GM19238 (cell line): ENCODE measurements around the gene TTLL8.

Experiments used
- DNase-seq: peaks from one replicate; pipeline ENCODE4 v3.0.0; 2011; ENCODE audit warnings: low spot score; ENCODE audit not compliant: insufficient read length

TTLL8 gene

DNA sequence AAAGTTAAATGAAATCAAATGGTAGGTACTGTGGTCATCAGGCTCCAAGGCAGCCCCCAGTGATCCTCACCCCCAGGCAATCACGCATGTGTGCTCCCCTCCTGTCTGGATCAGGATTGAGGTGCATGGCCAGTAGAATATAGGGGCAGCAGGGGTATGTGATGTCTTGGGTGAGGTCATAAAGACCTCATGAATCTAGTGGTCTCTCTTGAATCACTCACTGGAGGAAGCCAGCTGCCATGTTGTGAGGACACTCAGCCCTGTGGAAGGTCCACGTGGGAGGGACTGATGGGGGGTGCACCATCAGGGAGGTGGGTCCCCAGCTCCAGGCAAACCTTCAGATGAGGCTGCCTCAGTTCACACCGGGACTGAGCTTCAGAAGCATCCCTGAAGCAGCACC, 38.8 kb downstream of the TTLL8 start:
- DNase-seq = no peak

DNA sequence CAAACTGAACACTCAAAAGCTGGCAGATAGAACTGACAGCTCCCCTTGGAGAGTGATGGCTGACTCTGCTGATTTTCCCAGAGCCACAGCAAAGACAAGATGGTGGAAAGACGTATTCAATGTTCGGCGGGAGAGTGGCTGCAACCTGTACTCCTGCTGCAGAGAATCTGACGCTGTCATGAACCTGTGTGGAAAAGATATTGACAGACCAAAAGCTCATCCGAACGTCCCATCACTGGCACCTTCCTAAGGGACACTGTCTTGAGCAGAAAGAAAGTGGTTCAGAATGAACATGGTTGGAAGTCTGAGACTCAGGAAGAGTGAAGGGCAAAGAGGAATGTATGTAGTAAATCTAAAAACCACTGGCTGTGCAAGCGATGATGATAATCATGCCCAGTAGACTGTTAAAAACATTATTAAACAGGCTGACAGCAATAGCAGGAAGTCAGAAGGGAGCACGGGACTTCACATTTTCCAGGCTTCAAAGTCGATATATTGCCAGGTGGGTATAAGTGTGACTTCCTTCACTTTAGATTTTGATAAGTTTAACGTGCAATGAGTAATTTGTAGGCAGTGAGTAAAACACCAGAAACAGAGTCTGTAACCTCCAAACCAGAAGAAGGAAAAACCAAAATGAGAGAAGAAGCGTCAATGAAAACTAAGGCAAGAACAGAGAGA, 39.4 kb downstream of the TTLL8 start:
- no peak for DNase-seq

- DNase-seq = no peak
Observed at GRCh38 chr22:50017701-50018224, 40.3 kb downstream of the TTLL8 start.

DNA sequence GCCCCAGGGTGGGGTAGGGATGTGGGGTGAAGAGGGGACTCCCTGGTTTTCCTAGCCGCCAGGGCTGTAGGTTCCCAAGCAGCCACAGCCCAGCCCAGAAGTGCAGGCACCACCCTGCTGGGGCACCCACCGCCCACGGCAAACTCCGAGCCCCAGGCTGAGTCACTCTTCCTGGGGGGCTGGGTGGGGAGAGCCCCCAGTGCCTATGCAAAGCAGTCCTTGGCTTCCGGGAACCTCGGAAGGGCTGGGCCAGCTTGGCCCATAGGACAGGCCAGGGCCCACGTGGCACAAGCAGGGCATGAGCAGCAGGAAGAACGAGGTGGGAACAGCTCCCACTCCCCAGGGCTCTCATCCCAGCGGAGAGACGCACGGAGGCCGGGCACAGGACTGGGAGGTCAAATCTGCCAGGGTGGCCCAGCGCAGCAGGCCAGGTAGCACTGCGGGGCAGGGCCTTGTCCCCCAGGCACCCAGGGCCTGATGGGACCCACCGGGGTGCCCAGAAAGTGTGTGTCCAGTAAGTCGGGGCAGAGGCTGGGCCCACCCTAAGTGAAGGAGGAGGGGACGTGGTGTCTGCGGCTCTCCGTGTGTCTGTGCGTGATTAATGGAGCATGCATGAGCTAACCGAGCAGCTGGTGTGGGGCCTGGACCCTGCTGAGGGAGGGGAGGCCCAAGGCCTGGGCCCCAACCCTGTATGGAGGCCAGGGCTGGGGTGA, 41.0 kb downstream of the TTLL8 start:
- no peak for DNase-seq

DNA sequence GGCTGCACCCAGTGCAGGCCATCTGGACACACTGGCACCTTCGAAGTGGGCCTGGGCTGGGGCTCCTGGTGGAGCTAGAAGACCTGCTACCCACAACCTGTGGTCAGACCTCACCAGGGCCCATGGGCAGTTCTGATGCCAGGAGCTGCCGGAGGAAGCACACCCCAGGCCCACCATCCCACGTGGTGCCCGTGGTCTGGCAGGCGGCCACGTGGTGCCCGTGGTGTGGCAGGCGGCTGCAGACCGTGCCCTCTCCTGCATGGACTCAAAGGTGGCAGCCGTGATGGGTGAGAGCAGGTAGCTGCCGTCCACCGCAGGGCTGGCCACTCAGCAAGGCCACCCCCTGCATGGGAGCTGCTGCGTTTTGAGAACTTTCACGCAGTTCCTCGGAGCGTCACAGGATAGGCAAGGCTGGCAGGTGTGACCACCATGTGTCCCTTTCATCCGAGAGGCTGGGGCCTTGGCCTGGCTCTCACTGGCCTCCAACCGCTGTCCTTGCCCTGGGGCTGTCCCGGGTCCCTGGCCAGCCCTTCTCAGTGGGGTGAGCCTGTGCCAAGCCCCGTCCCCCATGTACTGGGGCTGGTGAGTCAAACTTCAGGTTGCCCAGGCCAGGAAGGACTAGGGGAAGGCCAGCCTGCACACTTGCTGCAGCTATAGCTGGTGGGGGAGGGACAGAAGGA, 41.6 kb downstream of the TTLL8 start:
- DNase-seq = no peak

- no peak for DNase-seq
Observed at GRCh38 chr22:50015451-50016307, 42.4 kb downstream of the TTLL8 start.

- DNase-seq = no peak
Observed at GRCh38 chr22:50014655-50015401, 43.3 kb downstream of the TTLL8 start.

GRCh38 chr22:50014053-50014501, 44.0 kb downstream of the TTLL8 start:
- no peak for DNase-seq

DNA sequence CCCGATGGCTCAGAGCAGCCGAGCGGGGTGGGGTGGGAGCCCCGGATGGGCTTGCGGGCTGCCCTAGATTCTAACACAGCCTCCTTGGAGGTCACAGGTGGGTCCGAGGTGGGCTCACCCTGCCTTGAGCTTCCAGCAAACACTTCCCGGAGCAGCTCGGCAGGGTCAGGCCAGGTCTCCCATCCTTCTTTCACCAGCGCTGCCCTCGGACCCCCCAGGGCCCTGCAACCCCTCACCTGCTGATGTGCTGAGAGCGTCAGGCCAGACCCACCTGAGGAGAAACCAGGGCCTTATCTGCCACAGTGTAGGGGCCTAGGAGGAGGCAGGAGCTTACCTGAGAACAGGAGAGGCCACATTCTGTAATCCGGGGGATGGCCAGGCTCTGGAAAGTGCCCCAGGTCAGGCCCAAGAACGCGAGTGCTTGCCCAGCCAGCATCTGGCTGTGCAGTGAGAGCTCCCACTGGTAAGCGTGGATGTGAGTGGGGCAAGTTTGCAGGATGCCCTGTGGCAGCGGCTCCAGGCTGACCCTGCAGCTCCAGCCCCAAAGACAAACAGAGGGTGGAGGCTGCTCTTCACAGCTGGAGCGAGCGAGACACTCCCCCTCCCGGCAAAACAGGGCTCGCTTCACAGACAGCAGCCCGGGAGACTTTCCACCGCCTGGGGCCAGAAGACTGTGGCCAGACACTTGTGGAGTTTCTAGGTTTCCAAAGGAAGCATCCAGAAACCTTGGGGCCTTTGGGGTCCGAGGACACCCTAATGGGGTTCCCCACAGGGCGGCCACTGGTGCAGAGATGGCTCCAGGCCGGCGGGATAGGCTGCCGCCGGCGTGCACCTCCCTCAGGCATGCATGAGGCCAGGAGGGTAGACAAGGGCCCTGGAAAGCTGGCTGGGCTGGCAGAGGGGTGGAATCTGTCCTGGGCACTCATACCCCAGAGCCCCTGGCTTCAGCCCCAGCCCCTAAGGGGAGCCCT, 45.6 kb downstream of the TTLL8 start, which contains the start of gene IL17REL:
TSS of gene IL17REL (minus strand) at position 555 of the 971 bp plus-strand sequence. CDS start at position 436, 119 bp downstream.
- no peak for DNase-seq

- DNase-seq = no peak
Observed at GRCh38 chr22:50011447-50012210, 46.5 kb downstream of the TTLL8 start.

DNA sequence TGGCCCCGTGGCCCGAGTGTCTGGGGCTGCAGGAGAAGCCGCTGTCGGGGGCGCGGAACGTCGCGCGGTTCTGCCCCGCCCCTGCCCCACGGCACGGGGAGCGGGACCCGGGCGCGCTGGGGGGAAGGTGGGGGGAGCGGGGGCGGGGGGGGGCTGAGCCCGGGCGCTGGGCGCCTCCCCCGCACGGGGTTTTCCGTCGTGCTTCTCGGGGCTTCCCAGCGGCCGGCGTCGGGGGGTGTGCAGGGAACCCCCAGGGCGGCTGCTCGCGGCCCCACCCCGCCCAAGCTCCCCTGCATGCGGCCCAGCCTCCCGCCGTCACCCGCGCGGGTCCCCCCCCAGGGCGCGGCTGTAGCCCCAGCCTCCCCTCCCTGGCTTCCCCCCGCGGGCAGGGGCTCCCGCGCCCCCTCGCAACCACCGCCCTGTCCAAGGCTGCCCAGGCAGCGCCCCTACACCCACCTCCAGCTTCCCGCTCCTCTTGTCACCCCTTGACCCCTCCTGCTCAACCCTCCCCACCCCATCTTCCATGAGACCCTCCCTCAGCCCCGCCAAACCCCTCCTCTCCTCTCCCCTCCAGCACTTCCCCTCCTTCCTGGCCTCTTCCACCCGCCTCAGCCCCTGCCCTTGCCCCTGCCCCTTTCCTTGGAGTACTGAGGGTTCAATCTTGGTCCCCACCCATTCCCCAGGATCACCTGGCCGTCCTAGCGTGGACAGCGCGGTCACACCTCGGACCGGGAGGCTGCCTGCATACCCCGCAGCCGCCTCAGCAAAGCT, 47.2 kb downstream of the TTLL8 start:
- DNase-seq = peak; percentile 66

GRCh38 chr22:50009765-50010675, 48.1 kb downstream of the TTLL8 start:
- no peak for DNase-seq

DNA sequence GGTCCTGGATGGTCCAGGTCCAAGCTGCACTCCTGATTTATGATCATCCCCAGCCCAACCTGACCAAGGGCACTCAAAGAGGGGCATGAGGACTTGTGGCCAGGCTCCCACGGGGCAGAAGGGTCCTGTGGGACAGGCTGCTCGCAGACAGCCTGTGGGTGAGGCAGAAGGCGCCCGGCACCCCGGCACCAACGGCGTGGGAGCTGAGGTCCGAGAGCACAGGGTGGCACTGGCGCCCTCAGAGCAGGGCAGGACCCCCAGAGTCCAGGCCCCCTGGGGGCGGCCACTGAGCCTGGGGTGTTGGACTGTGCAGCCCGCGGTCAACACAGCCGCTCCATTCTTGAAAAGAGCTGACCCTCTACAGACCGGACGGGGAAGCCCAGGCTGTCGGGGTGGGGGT, 48.8 kb downstream of the TTLL8 start:
- DNase-seq = no peak

DNA sequence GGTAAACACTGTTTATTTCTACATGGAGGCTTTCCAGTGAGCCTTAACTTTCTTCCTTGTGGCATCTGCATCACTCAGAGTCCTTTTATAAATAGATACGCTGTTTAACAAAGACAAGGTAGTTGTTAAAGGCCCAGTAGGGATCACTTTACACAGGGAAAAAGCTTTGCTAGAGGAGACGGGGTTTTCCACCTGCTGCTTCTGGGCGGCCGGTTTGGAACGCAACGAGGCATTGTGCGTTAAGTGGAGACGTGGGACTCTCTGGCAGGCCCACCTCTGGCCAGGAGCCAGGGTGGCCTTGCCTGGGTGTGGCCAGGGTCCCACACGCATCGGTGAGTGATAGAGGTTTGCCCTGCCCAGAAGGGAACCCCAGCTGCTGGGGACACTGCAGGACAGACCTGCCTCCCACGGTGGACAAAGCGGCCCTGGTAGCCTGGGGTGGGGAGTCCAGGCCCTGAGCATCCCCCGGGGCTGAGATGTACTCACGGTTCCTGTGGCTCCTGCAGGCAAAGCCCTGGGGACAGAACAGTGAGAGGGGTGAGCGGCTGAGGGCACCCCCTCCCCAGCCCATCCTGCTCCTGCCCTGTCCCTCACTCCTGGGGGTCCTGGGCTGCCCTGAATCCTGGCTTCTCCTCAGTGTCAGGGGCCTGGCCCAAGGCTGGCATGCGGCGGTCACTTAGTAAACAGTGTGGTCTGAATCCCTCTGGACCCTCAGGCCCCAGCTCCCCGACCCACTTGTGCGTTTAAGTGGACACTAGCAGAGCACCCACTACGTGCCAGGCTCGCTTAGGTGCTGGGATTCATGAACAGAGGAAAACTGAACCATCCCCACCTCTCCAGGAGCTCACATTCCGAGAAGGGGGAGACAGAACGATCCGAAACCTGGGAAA, 49.7 kb downstream of the TTLL8 start:
- no peak for DNase-seq

GRCh38 chr22:50007057-50007511, 51.0 kb downstream of the TTLL8 start:
- no peak for DNase-seq

DNA sequence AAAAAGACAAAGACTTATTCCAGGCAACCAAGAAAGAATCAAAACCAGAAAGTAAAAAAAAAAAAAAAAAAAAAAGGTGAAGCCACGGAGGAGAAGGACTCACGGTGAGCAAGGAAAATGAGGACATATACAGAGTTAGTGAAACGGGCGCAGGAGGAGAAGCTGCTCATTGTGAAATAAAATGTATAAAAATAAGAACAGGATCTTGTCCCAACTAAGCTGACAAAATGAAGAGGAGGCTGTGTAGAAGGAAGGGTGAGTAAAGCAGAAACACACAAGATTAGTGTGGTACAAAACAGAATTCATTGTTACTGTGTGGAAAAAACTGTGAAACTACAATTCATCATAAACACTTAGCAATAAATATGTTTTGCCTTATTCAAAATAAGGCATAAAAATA, 53.2 kb downstream of the TTLL8 start:
- DNase-seq = no peak
